HG03558 (cell line): Measurements from ENCODE around the gene HDAC4.

ENCODE experiments used
- ATAC-seq: cut with Tn5 transposase; IDR thresholded peaks from one replicate; pipeline ENCODE4 v1.9.1; 2021; ENCODE audit warnings: moderate number of reproducible peaks; ENCODE audit not compliant: unreplicated experiment; ENCODE audit errors: extremely low read depth

The HDAC4 gene

GRCh38 chr2:239355139-239355538, 45.7 kb downstream of the HDAC4 start:
- no peak for ATAC-seq

DNA sequence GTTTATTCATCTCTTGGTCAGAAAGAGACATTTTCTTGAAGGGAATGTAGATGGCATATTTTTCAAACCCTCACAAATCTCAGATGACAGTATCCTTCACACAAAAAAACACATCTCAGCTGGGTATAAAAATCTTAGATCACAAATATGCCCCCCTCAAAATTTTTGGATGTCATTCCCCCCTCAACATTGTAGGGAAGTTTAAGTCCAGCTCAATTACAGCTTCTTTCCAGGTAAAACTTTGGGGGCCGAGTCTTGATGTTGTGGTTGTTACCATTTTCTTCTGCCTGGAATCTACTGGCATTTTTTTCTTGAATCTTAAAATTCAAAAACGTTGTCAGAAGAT, 46.1 kb downstream of the HDAC4 start:
- no peak for ATAC-seq

- no peak for ATAC-seq
These were observed 46.6 kb downstream of the HDAC4 start for GRCh38 chr2:239354132-239354790.

GRCh38 chr2:239353692-239354091, 47.1 kb downstream of the HDAC4 start:
- ATAC-seq = no peak

DNA sequence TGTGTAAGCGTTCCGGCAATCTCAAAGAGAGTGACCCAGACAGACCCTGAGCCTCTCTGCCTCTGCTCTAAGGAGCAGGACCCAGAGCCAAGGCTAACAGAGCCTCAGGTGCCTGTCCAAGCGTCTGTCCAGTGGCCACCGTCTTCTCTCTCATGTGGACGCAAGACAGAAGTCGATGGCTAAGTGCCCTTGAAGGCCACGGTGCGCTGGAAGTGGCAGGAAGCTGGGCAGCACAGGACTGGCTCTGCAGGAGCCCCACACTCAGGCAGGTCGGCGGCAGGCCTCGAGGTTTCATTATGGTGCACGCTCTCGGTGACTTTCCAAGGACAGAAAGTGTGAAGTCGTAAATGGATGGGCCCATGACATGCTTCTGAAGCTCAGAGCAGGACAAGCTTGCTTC, 49.1 kb downstream of the HDAC4 start:
- no peak for ATAC-seq

- no peak for ATAC-seq
These were observed 51.2 kb downstream of the HDAC4 start for GRCh38 chr2:239349453-239350135.

DNA sequence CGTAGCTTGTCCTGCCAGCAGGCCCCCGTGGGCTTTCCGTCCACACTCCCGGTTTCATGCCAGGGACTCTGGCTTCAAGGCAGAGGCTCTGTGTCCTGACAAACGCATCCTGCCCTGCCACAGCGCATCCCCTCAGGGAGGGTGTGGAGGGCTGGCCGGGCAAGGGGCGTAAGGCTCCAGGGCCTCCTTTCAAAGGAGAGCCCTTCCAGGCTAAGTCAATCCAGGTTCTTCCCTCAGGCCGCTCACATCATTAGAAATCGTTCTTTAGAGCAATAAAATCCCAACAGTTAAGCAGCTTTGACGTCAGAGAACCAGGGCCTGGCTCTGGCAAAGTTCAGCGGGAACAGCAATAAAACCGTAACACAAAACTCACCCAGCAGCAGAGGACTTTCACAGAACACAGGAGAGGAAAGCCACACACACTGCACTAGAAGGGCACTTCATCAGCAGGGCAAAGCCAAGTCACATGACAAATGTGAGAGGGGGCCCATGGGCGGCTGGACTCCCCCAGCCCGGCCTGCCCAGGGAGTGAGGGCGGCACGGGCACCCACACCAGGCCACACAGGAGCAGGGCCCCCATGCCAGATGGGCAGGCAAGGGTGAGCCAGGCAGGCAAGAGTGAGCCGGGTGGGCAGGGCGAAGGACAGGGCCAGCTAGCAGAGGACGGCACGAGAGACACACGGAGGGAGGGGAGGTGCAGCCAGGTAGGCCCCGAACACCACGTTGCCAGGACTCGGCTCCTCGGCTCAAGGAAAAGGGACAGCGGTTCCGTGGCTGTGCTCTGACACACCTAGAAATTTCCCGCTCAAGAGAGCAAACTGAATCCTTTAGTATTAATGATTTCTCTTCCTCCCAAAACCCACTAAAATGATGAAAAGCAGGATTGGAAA, 52.0 kb downstream of the HDAC4 start:
- ATAC-seq = no peak

GRCh38 chr2:239346676-239347075, 54.1 kb downstream of the HDAC4 start:
- ATAC-seq = no peak

DNA sequence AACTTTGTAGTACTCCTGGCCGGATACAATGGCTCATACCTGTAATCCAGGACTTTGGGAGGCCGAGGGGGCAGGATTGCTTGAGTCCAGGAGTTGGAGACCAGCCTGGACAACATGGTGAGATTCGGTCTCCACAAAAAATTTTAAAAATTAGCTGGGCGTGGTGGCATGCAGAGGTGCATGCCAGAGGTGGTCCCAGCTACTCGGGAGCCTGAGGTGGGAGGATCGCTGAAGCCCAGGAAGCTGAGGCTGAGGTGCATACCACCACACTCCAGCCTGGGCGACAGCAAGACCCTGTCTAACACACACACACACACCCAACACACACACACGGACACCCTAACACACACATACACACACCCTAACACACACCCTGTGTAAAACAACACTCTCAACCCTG, 55.6 kb downstream of the HDAC4 start:
- no peak for ATAC-seq

DNA sequence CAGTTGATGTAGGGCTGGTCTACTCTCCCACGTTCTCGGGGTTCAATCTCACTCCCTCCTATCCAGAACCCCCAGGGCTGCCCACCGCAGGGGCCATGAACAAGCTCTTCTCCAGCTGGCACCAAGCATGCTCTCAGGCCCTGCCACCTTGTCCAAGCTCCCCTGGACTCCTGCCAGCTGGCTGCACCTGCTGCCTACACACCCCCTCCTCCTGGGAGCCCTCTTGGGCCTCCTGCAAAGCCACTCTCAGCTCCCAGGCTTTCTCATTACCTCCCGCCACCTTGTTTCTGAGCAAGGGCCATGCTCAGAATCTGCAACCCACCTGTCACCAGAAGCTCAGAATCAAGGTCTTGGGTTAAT, 56.0 kb downstream of the HDAC4 start:
- no peak for ATAC-seq

DNA sequence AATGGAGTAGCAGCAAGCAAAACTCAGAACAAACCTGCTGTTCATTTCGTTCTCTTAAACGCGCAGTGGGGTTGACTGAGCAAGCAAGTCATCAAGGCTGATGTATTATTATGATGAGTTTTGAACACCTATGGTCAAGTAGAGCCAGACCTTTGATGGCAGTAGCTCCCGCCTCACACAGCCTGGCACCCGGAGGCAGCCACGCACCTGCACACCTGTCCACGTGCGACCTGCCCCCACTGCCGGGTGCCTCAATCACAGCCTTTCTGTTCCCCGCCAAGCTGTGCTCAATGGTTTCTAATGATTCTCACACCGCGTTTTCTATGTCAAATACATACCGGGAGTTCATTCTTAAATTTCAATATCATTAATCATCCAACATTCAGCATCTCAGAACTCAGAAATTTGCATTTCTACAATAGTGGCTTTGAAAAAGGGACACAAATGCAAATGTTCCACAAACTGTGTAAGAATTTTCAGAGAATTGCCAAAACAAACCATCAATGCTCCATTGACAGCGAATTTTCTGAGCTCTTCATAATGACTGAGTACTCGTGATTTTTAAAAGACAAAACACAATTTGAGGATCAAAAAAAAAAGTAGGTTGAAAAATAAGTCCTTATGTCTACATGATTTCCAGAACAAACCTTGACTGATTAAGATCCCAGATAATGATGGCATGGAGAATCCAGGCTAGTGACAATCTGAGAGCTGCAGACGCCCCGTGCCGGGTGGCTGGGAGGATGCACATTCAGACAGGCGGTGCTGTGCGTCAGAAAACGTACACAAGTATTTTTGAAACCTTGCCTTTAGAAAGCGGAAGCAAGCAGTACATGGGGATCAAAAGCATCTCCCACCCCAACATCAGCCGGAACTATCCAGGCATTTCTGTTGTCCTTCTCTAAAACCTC, 56.6 kb downstream of the HDAC4 start:
- no peak for ATAC-seq

DNA sequence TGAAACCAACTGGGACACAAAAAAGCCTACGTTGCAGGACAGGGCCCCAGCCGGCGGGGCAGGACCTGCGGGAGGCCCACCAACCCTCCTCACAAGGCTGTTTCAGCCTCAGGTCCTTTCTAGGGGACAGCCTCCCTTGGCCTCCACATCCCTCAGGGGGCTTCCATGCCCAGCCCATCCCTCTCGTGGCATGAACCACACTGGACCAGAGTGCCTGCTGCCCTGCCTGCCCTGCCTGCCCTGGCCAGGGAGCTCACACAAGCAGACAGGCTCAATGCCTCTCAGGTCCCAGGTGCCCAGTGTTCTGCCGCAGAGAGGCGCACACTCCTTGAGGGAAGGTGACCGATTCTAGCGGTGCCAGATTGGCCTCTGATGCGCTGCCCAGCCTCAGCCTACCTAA, 57.4 kb downstream of the HDAC4 start:
- no peak for ATAC-seq

- ATAC-seq = no peak
These were observed 59.0 kb downstream of the HDAC4 start for GRCh38 chr2:239341840-239342239.

- no peak for ATAC-seq
These were observed 59.6 kb downstream of the HDAC4 start for GRCh38 chr2:239341146-239341732.

- ATAC-seq = no peak
These were observed 60.9 kb downstream of the HDAC4 start for GRCh38 chr2:239339726-239340601.

DNA sequence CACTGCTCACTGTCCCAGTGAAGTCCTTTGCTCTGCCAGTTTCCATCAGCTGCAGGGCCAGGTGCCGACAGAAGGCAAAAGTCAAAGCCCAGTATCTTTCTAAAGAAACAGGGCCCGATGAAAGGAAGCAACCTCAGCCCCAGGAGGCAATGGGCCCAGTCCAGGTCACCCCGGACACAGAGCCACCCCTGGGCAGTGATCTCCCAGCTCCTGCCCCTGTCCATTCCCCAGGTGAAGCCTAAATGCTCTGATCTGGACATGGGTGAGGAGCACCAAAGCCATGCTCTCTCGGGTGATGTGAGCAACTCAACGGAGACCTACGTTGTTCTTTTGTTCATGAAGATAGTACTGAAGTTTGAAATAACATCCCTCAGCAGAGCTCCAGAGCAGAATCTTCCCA, 61.6 kb downstream of the HDAC4 start:
- no peak for ATAC-seq

DNA sequence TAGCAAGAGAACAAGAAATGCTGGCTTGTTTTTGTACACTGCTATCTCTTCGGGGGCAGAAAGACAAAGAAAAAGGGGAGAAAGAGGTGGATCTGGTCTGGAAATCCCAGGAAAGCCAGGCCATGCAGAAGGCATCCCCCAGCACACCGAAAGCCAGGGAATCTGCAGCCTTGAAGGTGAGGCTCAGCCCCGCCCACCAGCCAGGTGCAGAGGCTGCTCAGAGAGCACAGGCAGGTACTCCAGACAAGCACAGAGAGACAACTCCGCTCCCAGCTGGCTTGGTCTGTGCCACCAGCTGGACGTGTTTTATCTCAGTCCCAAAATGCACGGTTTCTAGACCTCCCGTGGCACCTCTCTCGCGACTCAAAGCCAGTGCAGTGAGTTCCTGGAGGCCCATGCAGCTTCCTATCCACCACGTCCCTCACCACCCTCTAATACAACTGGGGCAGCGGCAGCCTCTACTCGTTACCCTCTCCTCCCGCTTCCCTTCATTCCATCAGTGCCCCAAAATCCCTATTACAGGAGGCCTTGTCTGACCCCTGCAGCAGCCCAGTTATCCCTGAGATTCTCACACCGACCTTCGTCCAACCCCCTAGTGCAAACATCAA, 62.8 kb downstream of the HDAC4 start:
- no peak for ATAC-seq

DNA sequence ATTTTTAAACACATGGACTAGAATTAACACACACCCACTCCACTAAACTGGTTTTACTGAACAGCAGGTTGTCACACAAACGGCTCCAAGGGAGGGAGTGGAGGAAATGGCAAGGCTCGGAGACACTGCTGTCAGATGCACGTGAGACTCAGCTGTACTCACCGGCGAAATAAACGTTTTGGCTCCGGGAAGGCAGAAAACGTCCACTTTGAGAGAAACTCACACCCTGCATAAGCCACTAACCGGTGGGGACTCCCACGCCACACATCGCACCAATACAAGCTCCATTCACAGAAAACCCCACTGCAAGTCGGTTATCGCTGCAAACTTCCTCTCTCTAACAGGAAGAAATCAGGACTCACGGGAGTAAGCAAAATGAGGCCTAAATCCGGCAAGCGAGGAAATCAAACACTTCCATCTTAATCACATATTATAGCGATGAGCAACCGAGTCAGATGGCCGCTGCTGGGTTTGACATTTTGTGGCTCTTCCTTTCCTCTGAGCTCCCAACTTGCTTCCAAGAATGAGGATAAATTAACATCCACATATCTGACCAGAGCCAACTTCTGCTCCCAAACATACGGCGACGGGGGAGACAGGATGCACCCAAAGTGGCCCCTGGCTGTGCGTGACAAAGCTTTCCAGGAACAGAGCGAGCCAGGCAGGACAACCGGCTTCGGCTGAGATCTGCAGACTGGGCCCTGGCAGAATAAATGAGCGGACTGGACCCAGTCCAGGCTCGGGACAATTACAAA, 63.5 kb downstream of the HDAC4 start:
- ATAC-seq = no peak
